OCI-LY1 (cell line): ENCODE results near the gene PDPR.
"Not testable (repeated sequence)": the region's sequence is repeated elsewhere in the genome, so short reads cannot be mapped to it uniquely, and the experiment has no call there.

Source experiments
- EZH2 ChIP-seq: fragments of 200-600 bp; sonication (generic), shearing (Covaris generic); IDR thresholded peaks from 2 replicates; pipeline ENCODE4 v1.8.0; 2017; ENCODE audit warnings: borderline replicate concordance, mixed run types, mild to moderate bottlenecking, antibody characterized with exemption, low read length, moderate library complexity, mixed read lengths
- TF ChIP-seq, protein P1 (sequence below): fragments of 200-600 bp; sonication (generic), shearing (Covaris generic); IDR thresholded peaks from 2 replicates; pipeline ENCODE4 v1.5.1; 2017; ENCODE audit warnings: mild to moderate bottlenecking, antibody characterized with exemption, low read length, moderate library complexity, mixed read lengths

DNA sequence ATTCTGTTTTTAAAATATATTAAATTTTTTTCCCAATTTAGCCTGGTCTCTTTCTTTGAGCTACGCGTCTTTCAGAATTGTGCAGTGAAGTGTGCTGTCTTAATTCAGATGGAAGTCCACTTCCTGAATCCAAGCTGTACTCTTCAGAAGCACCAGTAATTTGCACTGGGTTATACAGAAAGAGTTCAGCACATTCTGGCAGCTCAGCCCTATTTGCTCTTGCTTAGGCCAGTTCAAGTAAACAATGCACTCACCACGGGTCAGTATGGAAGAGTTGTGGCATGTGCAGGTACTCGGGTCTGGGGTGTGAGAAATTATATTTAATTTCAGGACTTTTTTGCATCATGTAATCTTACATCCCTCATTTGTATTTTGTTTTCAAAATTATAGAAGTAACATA, 25.3 kb upstream of the PDPR start:
- TF ChIP-seq, protein P1, sequence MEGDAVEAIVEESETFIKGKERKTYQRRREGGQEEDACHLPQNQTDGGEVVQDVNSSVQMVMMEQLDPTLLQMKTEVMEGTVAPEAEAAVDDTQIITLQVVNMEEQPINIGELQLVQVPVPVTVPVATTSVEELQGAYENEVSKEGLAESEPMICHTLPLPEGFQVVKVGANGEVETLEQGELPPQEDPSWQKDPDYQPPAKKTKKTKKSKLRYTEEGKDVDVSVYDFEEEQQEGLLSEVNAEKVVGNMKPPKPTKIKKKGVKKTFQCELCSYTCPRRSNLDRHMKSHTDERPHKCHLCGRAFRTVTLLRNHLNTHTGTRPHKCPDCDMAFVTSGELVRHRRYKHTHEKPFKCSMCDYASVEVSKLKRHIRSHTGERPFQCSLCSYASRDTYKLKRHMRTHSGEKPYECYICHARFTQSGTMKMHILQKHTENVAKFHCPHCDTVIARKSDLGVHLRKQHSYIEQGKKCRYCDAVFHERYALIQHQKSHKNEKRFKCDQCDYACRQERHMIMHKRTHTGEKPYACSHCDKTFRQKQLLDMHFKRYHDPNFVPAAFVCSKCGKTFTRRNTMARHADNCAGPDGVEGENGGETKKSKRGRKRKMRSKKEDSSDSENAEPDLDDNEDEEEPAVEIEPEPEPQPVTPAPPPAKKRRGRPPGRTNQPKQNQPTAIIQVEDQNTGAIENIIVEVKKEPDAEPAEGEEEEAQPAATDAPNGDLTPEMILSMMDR: not testable (repeated sequence)
- not testable (repeated sequence) for TF ChIP-seq EZH2
